Measurements from ENCODE around the gene TMEM255B. TPM values are rescaled to one million over a fixed set of nuclear protein-coding genes. Genes with fewer than 3 reads are reported as not detected.

The TMEM255B gene
- total RNA-seq, 2 experiments from 2014 or later: 1.7 to 1.8 TPM

- CTCF ChIA-PET: interaction anchor here (1.5 kb wide), 1 partner anchor 15 kb away, joined by 3 read pairs; no protein-coding TSS in a partner anchor
- intact Hi-C loops (cut with micrococcal nuclease): no loop called here
- Mint-ChIP-seq H3K4me3 (no peak overlapping the region), H3K9me3 (peaks cover 4% of the 10 kb centered on the region), H3K4me1 (ENCODE audit: low read depth) (peaks cover 32% of the 10 kb centered on the region), H3K27me3 (no peaks in the 10 kb centered on the region), H3K27ac (no peak overlapping the region), H3K36me3 (ENCODE audit: low read depth) (no peaks in the 10 kb centered on the region)
- no peak for TF ChIP-seq CTCF (IDR thresholded peaks at IDR 0.05)
- DNase-seq (no peak), ATAC-seq (no peak)
- POLR2A ChIA-PET: no interaction called here
Observed at GRCh38 chr13:113840541-113841352, 81.7 kb downstream of the TMEM255B start.

DNA sequence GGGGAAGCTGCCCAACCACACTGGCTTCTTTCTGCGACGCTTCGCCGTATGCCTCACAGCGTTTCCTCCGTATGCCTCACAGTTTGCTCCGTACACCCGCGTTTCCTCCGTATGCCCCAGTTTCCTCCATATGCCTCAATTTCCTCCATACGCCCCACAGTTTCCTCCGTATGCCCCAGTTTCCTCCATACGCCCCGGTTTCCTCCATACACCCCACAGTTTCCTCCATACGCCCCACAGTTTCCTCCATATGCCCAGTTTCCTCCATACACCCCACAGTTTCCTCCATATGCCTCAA lies 82.3 kb downstream of the TMEM255B start:
- TF ChIP-seq CTCF (IDR thresholded peaks at IDR 0.05): no peak
- H3K4me3 Mint-ChIP-seq: no peak overlapping the region
- H3K27me3 Mint-ChIP-seq: no peaks in the 10 kb centered on the region
- no peak for DNase-seq
- H3K36me3 Mint-ChIP-seq (ENCODE audit: low read depth): no peaks in the 10 kb centered on the region
- peaks cover 38% of the 10 kb centered on the region for H3K4me1 Mint-ChIP-seq (ENCODE audit: low read depth)
- intact Hi-C loops (cut with micrococcal nuclease): no loop called here
- ATAC-seq: no peak
- peaks cover 4% of the 10 kb centered on the region for H3K9me3 Mint-ChIP-seq
- ChIA-PET POLR2A (no interaction called here), CTCF (no interaction called here)
- no peak overlapping the region for H3K27ac Mint-ChIP-seq

DNA sequence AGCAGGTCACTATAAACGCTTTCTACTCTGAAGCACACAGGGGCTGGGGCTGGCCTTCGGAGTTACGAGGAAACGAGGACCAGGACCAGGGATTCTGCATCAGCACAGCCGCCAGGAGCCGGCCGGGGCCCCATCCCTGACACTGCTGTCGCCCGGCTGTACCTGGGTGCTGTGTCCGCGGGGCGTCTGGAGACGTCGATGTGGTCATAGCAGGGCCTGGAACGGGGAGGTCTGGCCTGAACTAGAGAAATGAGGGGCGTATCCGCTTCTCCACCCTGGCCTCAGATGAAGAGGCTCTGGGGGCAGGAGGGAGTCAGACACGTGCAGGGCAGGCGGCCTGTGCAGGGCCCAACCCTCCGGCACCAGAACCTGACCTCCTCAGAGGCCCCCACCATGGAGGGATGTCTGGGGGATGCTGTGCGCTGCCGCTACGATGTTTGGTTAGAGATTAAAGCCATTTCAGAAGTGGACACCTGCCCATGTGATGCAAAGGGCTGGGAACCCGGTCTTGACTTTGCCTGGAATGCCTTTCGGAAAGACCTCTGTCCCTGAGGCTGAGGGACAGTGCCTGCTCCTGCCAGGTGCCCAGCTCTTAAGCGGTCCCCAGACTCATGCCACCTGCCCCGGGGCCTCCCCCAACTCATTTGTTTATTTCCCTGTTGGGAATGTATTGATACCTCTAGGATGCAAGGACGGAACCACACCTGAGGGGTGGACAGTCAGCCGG lies 83.5 kb downstream of the TMEM255B start:
- Mint-ChIP-seq H3K9me3 (peaks cover 4% of the 10 kb centered on the region), H3K4me1 (ENCODE audit: low read depth) (peaks cover 41% of the 10 kb centered on the region), H3K27me3 (no peaks in the 10 kb centered on the region), H3K4me3 (no peak overlapping the region), H3K36me3 (ENCODE audit: low read depth) (no peaks in the 10 kb centered on the region), H3K27ac (no peak overlapping the region)
- DNase-seq (no peak), ATAC-seq (no peak)
- ChIA-PET POLR2A (no interaction called here), CTCF (no interaction called here)
- TF ChIP-seq CTCF (IDR thresholded peaks at IDR 0.05): no peak
- intact Hi-C loops (cut with micrococcal nuclease): no loop called here

DNA sequence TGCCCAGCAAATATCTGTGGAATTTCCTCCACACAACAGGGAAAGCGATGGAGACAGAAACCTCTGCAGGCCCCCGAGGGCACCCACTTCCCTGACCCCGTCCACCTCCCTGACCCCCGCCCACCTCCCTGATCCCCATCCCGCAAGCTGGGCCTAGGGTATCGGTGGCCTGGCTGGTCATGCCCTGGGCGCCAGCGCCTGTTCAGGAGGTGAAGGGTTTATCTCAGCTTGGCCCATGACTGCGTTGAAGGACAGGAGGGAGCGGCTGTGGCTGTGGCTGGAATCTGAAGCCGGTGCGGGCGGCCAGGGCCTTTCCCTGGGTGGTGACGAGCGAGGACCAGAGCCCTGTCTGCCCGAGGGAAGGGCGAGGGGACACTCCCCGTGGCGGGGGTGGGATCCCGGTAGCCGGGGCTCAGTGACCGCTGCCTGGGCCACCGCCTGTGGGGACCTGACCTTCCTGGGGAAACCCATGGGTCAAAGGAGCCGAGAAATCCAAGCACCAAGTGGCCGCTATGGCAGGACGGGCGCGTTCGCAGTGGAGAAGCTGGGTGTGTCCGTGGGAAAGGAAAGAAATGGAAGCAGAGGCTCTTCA lies 84.1 kb downstream of the TMEM255B start:
- peaks cover 4% of the 10 kb centered on the region for H3K9me3 Mint-ChIP-seq
- DNase-seq (no peak), ATAC-seq (no peak)
- H3K4me1 Mint-ChIP-seq (ENCODE audit: low read depth): peaks cover 37% of the 10 kb centered on the region
- intact Hi-C loops (cut with micrococcal nuclease): no loop called here
- no peak overlapping the region for H3K4me3 Mint-ChIP-seq
- H3K27me3 Mint-ChIP-seq: no peaks in the 10 kb centered on the region
- ChIA-PET CTCF (no interaction called here), POLR2A (no interaction called here)
- H3K27ac Mint-ChIP-seq: no peak overlapping the region
- no peak for TF ChIP-seq CTCF (IDR thresholded peaks at IDR 0.05)
- H3K36me3 Mint-ChIP-seq (ENCODE audit: low read depth): no peaks in the 10 kb centered on the region
